IMR-90 (cell line): Measurements from ENCODE around the gene PMCH. TPM values are rescaled to one million over a fixed set of nuclear protein-coding genes. Genes with fewer than 3 reads are reported as not detected.
"Not testable (repeated sequence)": the region's sequence is repeated elsewhere in the genome, so short reads cannot be mapped to it uniquely, and the experiment has no call there.

Source experiments
- ATAC-seq: fragments of 200-7000 bp; cut with Tn5 transposase; 2 replicates; pipeline ENCODE4 v1.9.1; 2020; ENCODE audit warnings: low read depth, mild to moderate bottlenecking, moderate library complexity
- BruUV-seq: library from RNA; stranded (reverse); fragments of 400-500 nt; replicated peaks from 2 replicates; lab custom pipeline; 2021; lab: Mats Ljungman, UMichigan
- CTCF ChIA-PET: fragments of 300-600 bp; formaldehyde crosslinking; extraction: SDS; loops from one replicate; lab custom pipeline; 2021; ENCODE audit warnings: antibody characterized with exemption; lab: Yijun Ruan, JAX
- POLR2A ChIA-PET: fragments of 300-600 bp; sonication (Branson Sonifier 250); formaldehyde crosslinking; loops from one replicate; lab custom pipeline; 2022; ENCODE audit warnings: antibody characterized with exemption; ENCODE audit not compliant: unreplicated experiment; lab: Charles Lee
- DNase-seq: peaks from one replicate; pipeline ENCODE4 v3.0.0; 2013
- H2AFZ ChIP-seq: replicated peaks from 2 replicates; pipeline ENCODE3; 2013; ENCODE audit warnings: low read length, mild to moderate bottlenecking; ENCODE audit not compliant: poor library complexity
- H2AK5ac ChIP-seq: 2 replicates; pipeline ENCODE4 v1.6.1; 2013; ENCODE audit warnings: low read depth, low read length, inconsistent platforms
- H2AK9ac ChIP-seq: replicated peaks from 2 replicates; pipeline ENCODE3; 2013; ENCODE audit warnings: mild to moderate bottlenecking, low read depth, low read length, moderate library complexity; ENCODE audit not compliant: poor library complexity
- H2BK120ac ChIP-seq: 2 replicates; pipeline ENCODE4 v1.6.1; 2013; ENCODE audit warnings: low read depth, low read length, inconsistent platforms
- H2BK15ac ChIP-seq: 3 replicates; pipeline ENCODE4 v1.6.1; 2013; ENCODE audit warnings: low read depth, low read length, inconsistent platforms
- H2BK20ac ChIP-seq: 2 replicates; pipeline ENCODE4 v1.6.1; 2013; ENCODE audit warnings: low read depth, mild to moderate bottlenecking, inconsistent platforms, low read length, moderate library complexity
- H2BK5ac ChIP-seq: 2 replicates; pipeline ENCODE4 v1.6.1; 2013; ENCODE audit warnings: mild to moderate bottlenecking, low read depth, low read length, inconsistent platforms; ENCODE audit not compliant: poor library complexity, severe bottlenecking
- H3K14ac ChIP-seq: replicated peaks from 2 replicates; pipeline ENCODE4 v1.6.1; 2013; ENCODE audit warnings: low read depth, low read length, inconsistent platforms
- H3K18ac ChIP-seq: 2 replicates; pipeline ENCODE4 v1.6.1; 2013; ENCODE audit warnings: low read depth, low read length, control low read depth
- H3K23ac ChIP-seq: 2 replicates; pipeline ENCODE4 v1.6.1; 2013; ENCODE audit warnings: low read depth, low read length, inconsistent platforms
- H3K27ac ChIP-seq: 2 replicates; pipeline ENCODE4 v1.5.1; 2013; ENCODE audit warnings: mild to moderate bottlenecking, control low read depth, low read length; ENCODE audit not compliant: insufficient read depth
- H3K27me3 ChIP-seq: 2 replicates; pipeline ENCODE4 v1.6.1; 2013; ENCODE audit warnings: low read length; ENCODE audit not compliant: control insufficient read depth, insufficient read depth
- H3K36me3 ChIP-seq: 2 replicates; pipeline ENCODE4 v1.6.1; 2013; ENCODE audit warnings: low read length, mixed read lengths; ENCODE audit not compliant: control insufficient read depth, insufficient read depth
- H3K4ac ChIP-seq: 2 replicates; pipeline ENCODE4 v1.6.1; 2013; ENCODE audit warnings: low read depth, low read length, inconsistent platforms
- H3K4me1 ChIP-seq: 2 replicates; pipeline ENCODE4 v1.6.1; 2013; ENCODE audit warnings: low read length, mixed read lengths; ENCODE audit not compliant: control insufficient read depth, insufficient read depth
- H3K4me2 ChIP-seq: 2 replicates; pipeline ENCODE4 v1.6.1; 2013; ENCODE audit warnings: low read depth, mild to moderate bottlenecking, control low read depth, low read length, moderate library complexity
- H3K4me3 ChIP-seq: 2 replicates; pipeline ENCODE4 v1.5.1; 2013; ENCODE audit warnings: low read depth, mild to moderate bottlenecking, control low read depth, low read length, moderate library complexity; ENCODE audit not compliant: insufficient read depth
- H3K56ac ChIP-seq: 2 replicates; pipeline ENCODE4 v1.6.1; 2013; ENCODE audit warnings: low read length, inconsistent platforms; ENCODE audit not compliant: insufficient read depth; ENCODE audit errors: extremely low read depth
- H3K79me1 ChIP-seq, 2 experiments: 2 replicates each; pipeline ENCODE4 v1.6.1; 2013; ENCODE audit warnings: low read length in 2 of 2, inconsistent platforms in 1 of 2, low read depth in 1 of 2
- H3K9ac ChIP-seq: 2 replicates; pipeline ENCODE4 v1.6.1; 2013; ENCODE audit warnings: low read depth, low read length, control low read depth
- H3K9me1 ChIP-seq: 2 replicates; pipeline ENCODE4 v1.6.1; 2013; ENCODE audit warnings: low read length, inconsistent platforms; ENCODE audit not compliant: insufficient read depth
- H3K9me3 ChIP-seq: 2 replicates; pipeline ENCODE4 v1.6.1; 2013; ENCODE audit warnings: low read length; ENCODE audit not compliant: control insufficient read depth, insufficient read depth
- H4K20me1 ChIP-seq: 2 replicates; pipeline ENCODE4 v1.6.1; 2013; ENCODE audit warnings: low read length, inconsistent platforms; ENCODE audit not compliant: insufficient read depth
- H4K5ac ChIP-seq: 2 replicates; pipeline ENCODE4 v1.6.1; 2013; ENCODE audit warnings: mild to moderate bottlenecking, low read depth, low read length, control low read depth
- H4K8ac ChIP-seq, 2 experiments: 2 replicates each; pipeline ENCODE4 v1.6.1; 2013; ENCODE audit warnings: low read depth in 2 of 2, low read length in 2 of 2, control low read depth in 1 of 2, inconsistent platforms in 1 of 2
- H4K91ac ChIP-seq: 2 replicates; pipeline ENCODE4 v1.6.1; 2013; ENCODE audit warnings: low read depth, low read length, inconsistent platforms; ENCODE audit not compliant: insufficient read depth
- WGBS, 2 experiments: methylation state at CpG; one replicate each; pipeline versions ENCODE4 v1.1.5 to v1.1.7; 2013; ENCODE audit warnings: missing lambda C conversion rate in 2 of 2; ENCODE audit not compliant: insufficient read length in 1 of 2; ENCODE audit errors: extremely low coverage in 2 of 2; 5-methylcytosine and 5-hydroxymethylcytosine counted together
- dilution Hi-C: fragments of 300-500 bp; cut with HindIII; formaldehyde crosslinking; loops from one replicate; pipeline ENCODE4 v1.14.3; 2018; ENCODE audit warnings: low sequenced_read_pairs; ENCODE audit not compliant: unreplicated experiment
- in situ Hi-C: fragments of 300-500 bp; cut with MboI; formaldehyde crosslinking; loops from 3 replicates; pipeline ENCODE4 v1.14.3; 2019; ENCODE audit warnings: low sequenced_read_pairs, inconsistent platforms, mixed read lengths
- intact Hi-C: fragments of 100-400 bp; cut with micrococcal nuclease; formaldehyde crosslinking; loops from 2 replicates; pipeline ENCODE4 v1.10.0; 2022
- polyA plus RNA-seq, 3 experiments: library from polyadenylated mRNA; depleted of rRNA; stranded (reverse); fragments of >200 nt; gene quantifications; 2 replicates each; pipeline ENCODE4 v1.2.3, GENCODE V29; 2012; ENCODE audit warnings: low replicate concordance in 1 of 3
- total RNA-seq: library from RNA; depleted of rRNA; stranded (reverse); fragments of >200 nt; gene quantifications from 2 replicates; pipeline ENCODE4 v1.2.3, GENCODE V29; 2012

The PMCH gene
- total and polyA plus RNA-seq, 2 of the 4 experiments (the other 2 are of a cell fraction), result not detected

GRCh38 chr12:102155206-102155605, 42.4 kb downstream of the PMCH start:
- H2BK120ac ChIP-seq, H3K27me3 ChIP-seq, H3K9me1 ChIP-seq, in situ Hi-C loops, H3K4me3 ChIP-seq, ATAC-seq, H2BK20ac ChIP-seq, CTCF ChIA-PET, H2AFZ ChIP-seq, H2BK15ac ChIP-seq, H3K23ac ChIP-seq, dilution Hi-C loops, H3K27ac ChIP-seq, H3K9ac ChIP-seq, POLR2A ChIA-PET, H4K5ac ChIP-seq, H3K4ac ChIP-seq, H3K9me3 ChIP-seq, H4K20me1 ChIP-seq, H3K4me2 ChIP-seq, H4K8ac ChIP-seq, H3K56ac ChIP-seq, H2AK5ac ChIP-seq, H3K36me3 ChIP-seq, H3K18ac ChIP-seq, BruUV-seq, H2BK5ac ChIP-seq, DNase-seq, H4K91ac ChIP-seq, intact Hi-C loops, H3K14ac ChIP-seq, H2AK9ac ChIP-seq, H3K79me1 ChIP-seq, H3K4me1 ChIP-seq: not testable (repeated sequence)
- WGBS, 2 experiments, result no CpG with 5 or more reads among the region's 3 CpGs

GRCh38 chr12:102147062-102147587, 50.5 kb downstream of the PMCH start:
- H3K27me3 ChIP-seq, dilution Hi-C loops, in situ Hi-C loops: not testable (repeated sequence)

More at GRCh38 chr12:102147062-102147587, 50.5 kb downstream of the PMCH start:
- ATAC-seq, H3K23ac ChIP-seq, H3K9me3 ChIP-seq, H3K18ac ChIP-seq, intact Hi-C loops, H3K56ac ChIP-seq, H2BK15ac ChIP-seq, CTCF ChIA-PET, H3K4me2 ChIP-seq, BruUV-seq, H2BK120ac ChIP-seq, H3K27ac ChIP-seq, H3K14ac ChIP-seq, H3K4me3 ChIP-seq, H2BK20ac ChIP-seq, H4K5ac ChIP-seq, H2AK5ac ChIP-seq, H2AFZ ChIP-seq, H2AK9ac ChIP-seq, POLR2A ChIA-PET, H4K20me1 ChIP-seq, H4K8ac ChIP-seq, H3K9me1 ChIP-seq, H3K9ac ChIP-seq, DNase-seq, H3K4me1 ChIP-seq, H3K79me1 ChIP-seq, H4K91ac ChIP-seq, H3K36me3 ChIP-seq, H3K4ac ChIP-seq, H2BK5ac ChIP-seq: not testable (repeated sequence)
- no CpG with 5 or more reads among the region's 4 CpGs for WGBS, 2 experiments
